HG03432 (cell line): ENCODE results near the gene IL33.

ENCODE experiments used
- ATAC-seq: cut with Tn5 transposase; IDR thresholded peaks from one replicate; pipeline ENCODE4 v1.9.1; 2021; ENCODE audit warnings: mild to moderate bottlenecking, moderate library complexity; ENCODE audit not compliant: unreplicated experiment

Gene IL33

DNA sequence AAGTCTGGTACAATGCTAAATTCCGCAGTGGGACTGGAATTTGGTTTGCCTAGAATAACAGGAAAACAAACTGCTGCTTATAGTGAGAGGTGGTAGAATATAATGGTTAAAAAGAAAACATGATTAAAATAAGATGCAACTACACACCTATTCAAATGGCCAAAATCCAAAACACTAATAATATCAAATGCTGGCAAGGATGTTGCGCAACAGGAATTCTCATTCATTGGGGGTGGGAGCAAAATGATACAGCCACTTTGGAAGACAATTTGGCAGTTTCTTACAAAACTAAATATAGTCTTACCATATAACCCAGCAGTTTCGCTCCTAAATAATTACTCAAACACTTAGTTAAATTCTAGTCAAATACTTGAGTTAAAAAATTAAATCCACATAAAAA is 61.8 kb downstream of the IL33 start:
- ATAC-seq: no peak

DNA sequence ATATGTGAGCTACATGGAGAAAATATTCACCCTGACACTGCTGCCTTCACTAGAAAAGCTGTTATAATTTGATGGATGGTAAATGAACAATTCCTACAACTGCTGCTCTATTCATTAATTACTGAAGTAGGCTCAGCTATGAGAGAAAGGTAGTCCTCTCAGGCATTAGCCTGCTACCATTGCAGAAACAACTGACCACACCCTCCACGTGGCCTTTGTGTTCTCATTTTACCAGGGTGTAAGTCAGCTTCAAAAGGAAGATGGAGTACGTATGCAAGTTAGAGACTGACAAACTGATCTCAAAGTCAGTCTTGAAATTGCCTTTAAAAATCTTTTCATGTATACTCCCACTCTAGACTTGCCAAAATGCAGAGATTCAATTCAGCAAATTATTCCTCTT is 86.3 kb downstream of the IL33 start:
- no peak for ATAC-seq

DNA sequence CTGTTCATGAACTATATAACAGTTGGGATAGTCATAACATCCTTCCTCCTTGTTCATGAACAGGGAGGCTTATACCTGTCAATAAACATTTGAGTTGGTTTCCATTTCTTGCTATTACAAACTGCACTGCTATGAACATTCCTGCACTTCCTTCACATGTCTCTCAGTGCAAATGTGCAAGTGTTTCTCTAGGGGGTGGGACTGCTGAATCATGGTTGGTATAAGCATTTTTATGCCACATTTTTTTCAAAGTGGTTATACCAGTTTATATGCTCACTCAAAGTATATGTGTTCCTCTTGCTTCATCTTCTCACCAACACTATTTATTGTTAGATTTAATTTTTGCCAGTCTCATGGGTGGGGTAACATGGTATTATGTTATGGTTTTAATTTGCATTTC is 86.8 kb downstream of the IL33 start:
- ATAC-seq: no peak

DNA sequence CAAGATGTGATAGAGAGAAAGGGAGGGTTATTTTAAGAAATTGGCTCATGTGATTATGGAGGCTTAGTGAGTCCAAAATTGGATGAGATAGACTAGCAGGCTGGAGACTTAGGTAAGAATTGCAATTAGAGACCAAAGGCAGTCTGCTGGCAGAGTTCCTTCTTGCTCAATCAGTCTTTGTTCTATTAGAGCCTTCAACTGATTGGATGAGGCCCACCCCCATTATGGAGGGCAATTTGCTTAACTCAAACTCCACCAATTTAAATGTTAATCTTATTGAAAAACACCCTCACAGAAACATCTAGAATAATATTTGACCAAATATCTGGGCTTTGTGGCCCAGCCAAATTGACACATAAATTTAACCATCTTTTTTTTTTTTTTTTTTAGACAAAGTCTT is 88.6 kb downstream of the IL33 start:
- no peak for ATAC-seq

DNA sequence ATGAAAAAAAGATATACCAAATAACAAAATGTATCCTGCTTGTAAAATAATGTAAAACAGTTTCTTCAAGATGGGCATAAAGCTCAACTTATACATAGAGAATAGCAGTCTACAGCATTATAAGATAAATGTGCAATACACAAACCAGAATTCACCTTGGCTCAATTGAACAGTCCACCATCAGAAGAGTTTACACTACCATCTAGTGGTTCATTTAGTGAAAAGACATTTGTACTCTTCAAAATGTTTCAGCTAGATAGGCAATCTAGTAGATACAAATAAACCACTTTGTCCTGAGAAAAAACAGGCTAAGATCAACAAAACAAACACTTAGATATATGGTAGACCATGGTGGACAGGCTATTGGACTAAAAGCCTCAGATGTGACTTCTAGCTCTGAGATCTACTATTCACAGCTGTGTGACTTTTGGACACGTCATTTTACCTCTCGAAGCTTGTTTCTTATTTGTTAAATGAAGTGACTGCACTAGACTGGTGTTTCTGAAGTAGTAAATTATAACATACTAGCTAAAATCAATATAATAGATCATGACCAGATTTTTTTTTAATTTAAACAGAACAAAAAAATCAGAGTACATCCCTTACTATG is 90.5 kb downstream of the IL33 start:
- ATAC-seq: no peak
